ENCODE measurements around the gene CD3G.

DNA sequence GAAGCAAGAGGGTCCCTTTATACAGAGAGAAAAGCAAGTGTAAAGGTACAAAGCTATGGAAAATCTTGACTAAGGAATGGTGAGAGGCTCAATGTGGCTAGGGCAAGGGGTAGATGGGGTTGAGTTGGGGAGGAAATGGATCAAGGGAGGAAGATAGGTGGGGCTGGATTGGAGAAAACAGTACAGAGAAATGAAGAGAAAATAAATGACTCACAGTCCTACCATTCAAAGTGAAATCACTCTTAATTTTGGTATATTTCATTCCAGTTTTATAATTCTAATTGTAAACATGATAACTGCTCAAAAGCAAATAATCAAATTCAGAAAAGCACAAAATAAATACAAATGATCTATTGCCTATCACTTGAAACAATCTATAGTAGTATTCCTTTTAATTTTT, 31.8 kb downstream of the CD3G start:
- TF ChIP-seq, protein P1, sequence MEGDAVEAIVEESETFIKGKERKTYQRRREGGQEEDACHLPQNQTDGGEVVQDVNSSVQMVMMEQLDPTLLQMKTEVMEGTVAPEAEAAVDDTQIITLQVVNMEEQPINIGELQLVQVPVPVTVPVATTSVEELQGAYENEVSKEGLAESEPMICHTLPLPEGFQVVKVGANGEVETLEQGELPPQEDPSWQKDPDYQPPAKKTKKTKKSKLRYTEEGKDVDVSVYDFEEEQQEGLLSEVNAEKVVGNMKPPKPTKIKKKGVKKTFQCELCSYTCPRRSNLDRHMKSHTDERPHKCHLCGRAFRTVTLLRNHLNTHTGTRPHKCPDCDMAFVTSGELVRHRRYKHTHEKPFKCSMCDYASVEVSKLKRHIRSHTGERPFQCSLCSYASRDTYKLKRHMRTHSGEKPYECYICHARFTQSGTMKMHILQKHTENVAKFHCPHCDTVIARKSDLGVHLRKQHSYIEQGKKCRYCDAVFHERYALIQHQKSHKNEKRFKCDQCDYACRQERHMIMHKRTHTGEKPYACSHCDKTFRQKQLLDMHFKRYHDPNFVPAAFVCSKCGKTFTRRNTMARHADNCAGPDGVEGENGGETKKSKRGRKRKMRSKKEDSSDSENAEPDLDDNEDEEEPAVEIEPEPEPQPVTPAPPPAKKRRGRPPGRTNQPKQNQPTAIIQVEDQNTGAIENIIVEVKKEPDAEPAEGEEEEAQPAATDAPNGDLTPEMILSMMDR (IDR thresholded peaks at IDR 0.05), result no peak
- TF ChIP-seq POLR2A (IDR thresholded peaks at IDR 0.05), result no peak

Data from breast epithelium (tissue), 3 donors.